Measurements from ENCODE around the gene NPR2. TPM values are rescaled to one million over a fixed set of nuclear protein-coding genes. Genes with fewer than 3 reads are reported as not detected.

NPR2 gene
- total and polyA plus RNA-seq, 2 of the 13 experiments (the other 11 are each of a cell fraction or from before 2014, with no cell fraction given) = 7.4 to 9.4 TPM

DNA sequence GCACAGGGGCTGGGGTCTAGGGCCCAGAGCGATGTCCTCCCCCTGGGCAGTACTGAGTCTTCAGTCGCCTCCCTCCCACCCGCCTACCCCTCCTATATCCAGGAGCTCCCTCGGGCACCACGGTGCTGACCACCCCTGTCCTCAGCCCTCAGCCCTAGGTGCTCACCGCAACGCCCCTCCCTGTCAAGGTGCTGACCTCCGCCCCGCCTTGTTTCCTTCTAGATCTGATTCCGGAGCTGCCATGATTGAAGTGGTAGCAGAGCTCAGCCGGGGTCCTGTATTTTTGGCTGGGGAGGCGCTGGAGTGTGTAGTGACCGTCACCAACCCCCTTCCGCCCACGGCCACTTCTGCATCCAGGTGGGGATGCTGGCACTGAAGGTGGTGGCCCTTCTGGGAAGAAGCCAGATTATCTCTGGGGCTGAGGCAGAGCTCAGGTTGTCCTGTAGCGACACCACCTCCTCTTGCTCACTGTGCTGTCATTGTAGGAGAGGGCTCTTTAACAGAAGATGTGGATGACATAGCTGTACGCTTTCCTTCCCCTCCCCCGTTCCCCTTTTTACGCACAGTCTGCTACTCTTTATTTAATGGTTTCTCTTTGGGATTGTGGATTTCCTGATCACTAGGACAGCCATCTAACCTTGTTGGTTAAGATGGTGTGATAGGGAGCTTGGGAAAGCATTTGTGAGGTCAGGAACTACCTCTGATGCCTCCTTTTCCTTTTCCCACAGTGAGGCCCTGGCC lies 41.7 kb upstream of the NPR2 start (continued):
- TF ChIP-seq JUNB (CRISPR knock-in tag; IDR thresholded peaks at IDR 0.05; ENCODE audit: borderline replicate concordance) (no peak), FOXO1 (CRISPR knock-in tag; IDR thresholded peaks at IDR 0.05) (no peak), FOXM1 (CRISPR knock-in tag; IDR thresholded peaks at IDR 0.05) (no peak), NFYB (CRISPR knock-in tag; IDR thresholded peaks at IDR 0.05) (no peak), ARHGAP35 (CRISPR knock-in tag; IDR thresholded peaks at IDR 0.05; ENCODE audit: borderline replicate concordance) (no peak), ISX (CRISPR knock-in tag; conservative IDR thresholded peaks at IDR 0.05) (no peak), EEA1 (CRISPR knock-in tag; IDR thresholded peaks at IDR 0.05; ENCODE audit: borderline replicate concordance) (0 out of 2 replicates have a peak, but pooled peaks have one; percentile 47), CAMTA2 (CRISPR knock-in tag; IDR thresholded peaks at IDR 0.05; ENCODE audit: borderline replicate concordance) (no peak), KDM2A (CRISPR knock-in tag; IDR thresholded peaks at IDR 0.05; ENCODE audit: borderline replicate concordance, low read depth) (0 out of 2 replicates have a peak, but pooled peaks have one; percentile 7), ZNF292 (CRISPR knock-in tag; IDR thresholded peaks at IDR 0.05; ENCODE audit: borderline replicate concordance, low read depth) (no peak), ZEB1 (IDR thresholded peaks at IDR 0.05; ENCODE audit: insufficient replicate concordance, low read depth) (peak; percentile 46), ZNF562 (CRISPR knock-in tag; IDR thresholded peaks at IDR 0.05; ENCODE audit: borderline replicate concordance) (no peak), HMG20B (CRISPR knock-in tag; conservative IDR thresholded peaks at IDR 0.05) (no peak), HNRNPLL (IDR thresholded peaks at IDR 0.05; ENCODE audit: low read depth, low read length, poor library complexity, severe bottlenecking) (peak; percentile 0), PAF1 (CRISPR knock-in tag; IDR thresholded peaks at IDR 0.05) (no peak), KDM5B (CRISPR knock-in tag; IDR thresholded peaks at IDR 0.05; ENCODE audit: borderline replicate concordance) (no peak), SMAD1 (CRISPR knock-in tag; IDR thresholded peaks at IDR 0.05; ENCODE audit: borderline replicate concordance, low read depth) (no peak), HOXD1 (CRISPR knock-in tag; IDR thresholded peaks at IDR 0.05) (no peak), MZF1 (CRISPR knock-in tag; IDR thresholded peaks at IDR 0.05; ENCODE audit: borderline replicate concordance) (no peak), BRCA1 (CRISPR knock-in tag; IDR thresholded peaks at IDR 0.05) (no peak), ZNF12 (CRISPR knock-in tag; IDR thresholded peaks at IDR 0.05) (no peak)
- TF ChIP-seq, protein P1, sequence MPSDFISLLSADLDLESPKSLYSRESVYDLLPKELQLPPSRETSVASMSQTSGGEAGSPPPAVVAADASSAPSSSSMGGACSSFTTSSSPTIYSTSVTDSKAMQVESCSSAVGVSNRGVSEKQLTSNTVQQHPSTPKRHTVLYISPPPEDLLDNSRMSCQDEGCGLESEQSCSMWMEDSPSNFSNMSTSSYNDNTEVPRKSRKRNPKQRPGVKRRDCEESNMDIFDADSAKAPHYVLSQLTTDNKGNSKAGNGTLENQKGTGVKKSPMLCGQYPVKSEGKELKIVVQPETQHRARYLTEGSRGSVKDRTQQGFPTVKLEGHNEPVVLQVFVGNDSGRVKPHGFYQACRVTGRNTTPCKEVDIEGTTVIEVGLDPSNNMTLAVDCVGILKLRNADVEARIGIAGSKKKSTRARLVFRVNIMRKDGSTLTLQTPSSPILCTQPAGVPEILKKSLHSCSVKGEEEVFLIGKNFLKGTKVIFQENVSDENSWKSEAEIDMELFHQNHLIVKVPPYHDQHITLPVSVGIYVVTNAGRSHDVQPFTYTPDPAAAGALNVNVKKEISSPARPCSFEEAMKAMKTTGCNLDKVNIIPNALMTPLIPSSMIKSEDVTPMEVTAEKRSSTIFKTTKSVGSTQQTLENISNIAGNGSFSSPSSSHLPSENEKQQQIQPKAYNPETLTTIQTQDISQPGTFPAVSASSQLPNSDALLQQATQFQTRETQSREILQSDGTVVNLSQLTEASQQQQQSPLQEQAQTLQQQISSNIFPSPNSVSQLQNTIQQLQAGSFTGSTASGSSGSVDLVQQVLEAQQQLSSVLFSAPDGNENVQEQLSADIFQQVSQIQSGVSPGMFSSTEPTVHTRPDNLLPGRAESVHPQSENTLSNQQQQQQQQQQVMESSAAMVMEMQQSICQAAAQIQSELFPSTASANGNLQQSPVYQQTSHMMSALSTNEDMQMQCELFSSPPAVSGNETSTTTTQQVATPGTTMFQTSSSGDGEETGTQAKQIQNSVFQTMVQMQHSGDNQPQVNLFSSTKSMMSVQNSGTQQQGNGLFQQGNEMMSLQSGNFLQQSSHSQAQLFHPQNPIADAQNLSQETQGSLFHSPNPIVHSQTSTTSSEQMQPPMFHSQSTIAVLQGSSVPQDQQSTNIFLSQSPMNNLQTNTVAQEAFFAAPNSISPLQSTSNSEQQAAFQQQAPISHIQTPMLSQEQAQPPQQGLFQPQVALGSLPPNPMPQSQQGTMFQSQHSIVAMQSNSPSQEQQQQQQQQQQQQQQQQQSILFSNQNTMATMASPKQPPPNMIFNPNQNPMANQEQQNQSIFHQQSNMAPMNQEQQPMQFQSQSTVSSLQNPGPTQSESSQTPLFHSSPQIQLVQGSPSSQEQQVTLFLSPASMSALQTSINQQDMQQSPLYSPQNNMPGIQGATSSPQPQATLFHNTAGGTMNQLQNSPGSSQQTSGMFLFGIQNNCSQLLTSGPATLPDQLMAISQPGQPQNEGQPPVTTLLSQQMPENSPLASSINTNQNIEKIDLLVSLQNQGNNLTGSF (CRISPR knock-in tag; IDR thresholded peaks at IDR 0.05) = no peak
